Bronchial epithelial cell (primary cell): ENCODE data around the gene CLIC3. TPM values are rescaled to one million over a fixed set of nuclear protein-coding genes. Genes with fewer than 3 reads are reported as not detected.

Source experiments
- DNase-seq: peaks from one replicate; pipeline ENCODE4 v3.0.0-alpha.2; 2010; ENCODE audit warnings: low read depth
- FAIRE-seq: peaks from 2 replicates; lab custom pipeline; 2011; peaks lifted over from hg19 to GRCh38; lab: Jason Lieb, UNC
- H3K27me3 ChIP-seq: 2 replicates; pipeline ENCODE4 v1.5.1; 2011; ENCODE audit warnings: low read length; ENCODE audit not compliant: control insufficient read depth, insufficient read depth
- H3K36me3 ChIP-seq: 2 replicates; pipeline ENCODE4 v1.5.1; 2011; ENCODE audit warnings: low read length; ENCODE audit not compliant: control insufficient read depth, insufficient read depth
- H3K4me3 ChIP-seq: 2 replicates; pipeline ENCODE4 v1.5.1; 2011; ENCODE audit warnings: mild to moderate bottlenecking, low read depth, low read length, control low read depth
- total RNA-seq: library from RNA; depleted of rRNA; stranded (reverse); fragments of >200 nt; gene quantifications from 2 replicates; pipeline ENCODE4 v1.2.1, GENCODE V29; 2014
- TF ChIP-seq, protein P1 (sequence below): IDR thresholded peaks from 2 replicates; pipeline ENCODE4 v1.5.1; 2011; ENCODE audit warnings: mild to moderate bottlenecking, moderate library complexity, low read length, control low read depth, inconsistent platforms; ENCODE audit not compliant: insufficient read depth, severe bottlenecking

Gene CLIC3
- total RNA-seq, 1 donor from 2014 or later, result 2.1 TPM

DNA sequence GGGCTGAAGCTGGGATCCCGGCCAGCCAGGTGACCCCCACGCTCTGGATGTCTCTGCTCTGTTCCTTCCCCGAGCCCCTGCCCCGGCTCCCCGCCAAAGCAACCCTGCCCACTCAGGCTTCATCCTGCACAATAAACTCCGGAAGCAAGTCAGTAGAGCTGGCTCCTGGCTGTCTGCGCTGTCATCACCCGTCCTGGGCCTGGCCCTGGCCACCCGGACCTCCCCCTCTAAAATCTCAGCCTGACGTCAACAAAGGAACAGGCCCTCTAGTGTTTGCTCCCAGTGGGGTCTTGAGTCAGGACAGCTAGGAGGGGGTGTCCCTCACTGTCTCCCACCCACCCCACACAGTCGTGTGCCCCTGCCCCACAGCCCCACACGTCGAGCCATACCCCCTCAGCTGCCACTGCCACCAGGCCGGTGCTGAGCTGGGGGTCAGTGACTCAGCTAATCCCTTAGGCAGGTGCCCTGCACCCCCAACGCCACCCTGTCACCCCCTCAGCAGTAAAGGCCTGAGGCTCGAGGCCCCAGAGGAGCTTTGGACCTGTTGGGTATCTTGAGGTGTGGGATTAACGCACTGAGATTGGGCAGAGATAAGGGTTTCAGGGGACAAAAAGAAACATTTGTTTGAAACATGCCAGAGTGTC is 14.7 kb downstream of the CLIC3 start:
- no peak for FAIRE-seq
- no peak overlapping the region for H3K4me3 ChIP-seq
- DNase-seq, result no peak
- TF ChIP-seq, protein P1, sequence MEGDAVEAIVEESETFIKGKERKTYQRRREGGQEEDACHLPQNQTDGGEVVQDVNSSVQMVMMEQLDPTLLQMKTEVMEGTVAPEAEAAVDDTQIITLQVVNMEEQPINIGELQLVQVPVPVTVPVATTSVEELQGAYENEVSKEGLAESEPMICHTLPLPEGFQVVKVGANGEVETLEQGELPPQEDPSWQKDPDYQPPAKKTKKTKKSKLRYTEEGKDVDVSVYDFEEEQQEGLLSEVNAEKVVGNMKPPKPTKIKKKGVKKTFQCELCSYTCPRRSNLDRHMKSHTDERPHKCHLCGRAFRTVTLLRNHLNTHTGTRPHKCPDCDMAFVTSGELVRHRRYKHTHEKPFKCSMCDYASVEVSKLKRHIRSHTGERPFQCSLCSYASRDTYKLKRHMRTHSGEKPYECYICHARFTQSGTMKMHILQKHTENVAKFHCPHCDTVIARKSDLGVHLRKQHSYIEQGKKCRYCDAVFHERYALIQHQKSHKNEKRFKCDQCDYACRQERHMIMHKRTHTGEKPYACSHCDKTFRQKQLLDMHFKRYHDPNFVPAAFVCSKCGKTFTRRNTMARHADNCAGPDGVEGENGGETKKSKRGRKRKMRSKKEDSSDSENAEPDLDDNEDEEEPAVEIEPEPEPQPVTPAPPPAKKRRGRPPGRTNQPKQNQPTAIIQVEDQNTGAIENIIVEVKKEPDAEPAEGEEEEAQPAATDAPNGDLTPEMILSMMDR, result no peak
- H3K36me3 ChIP-seq, result no peaks in the 10 kb centered on the region
- H3K27me3 ChIP-seq, result peaks cover 10% of the 10 kb centered on the region

DNA sequence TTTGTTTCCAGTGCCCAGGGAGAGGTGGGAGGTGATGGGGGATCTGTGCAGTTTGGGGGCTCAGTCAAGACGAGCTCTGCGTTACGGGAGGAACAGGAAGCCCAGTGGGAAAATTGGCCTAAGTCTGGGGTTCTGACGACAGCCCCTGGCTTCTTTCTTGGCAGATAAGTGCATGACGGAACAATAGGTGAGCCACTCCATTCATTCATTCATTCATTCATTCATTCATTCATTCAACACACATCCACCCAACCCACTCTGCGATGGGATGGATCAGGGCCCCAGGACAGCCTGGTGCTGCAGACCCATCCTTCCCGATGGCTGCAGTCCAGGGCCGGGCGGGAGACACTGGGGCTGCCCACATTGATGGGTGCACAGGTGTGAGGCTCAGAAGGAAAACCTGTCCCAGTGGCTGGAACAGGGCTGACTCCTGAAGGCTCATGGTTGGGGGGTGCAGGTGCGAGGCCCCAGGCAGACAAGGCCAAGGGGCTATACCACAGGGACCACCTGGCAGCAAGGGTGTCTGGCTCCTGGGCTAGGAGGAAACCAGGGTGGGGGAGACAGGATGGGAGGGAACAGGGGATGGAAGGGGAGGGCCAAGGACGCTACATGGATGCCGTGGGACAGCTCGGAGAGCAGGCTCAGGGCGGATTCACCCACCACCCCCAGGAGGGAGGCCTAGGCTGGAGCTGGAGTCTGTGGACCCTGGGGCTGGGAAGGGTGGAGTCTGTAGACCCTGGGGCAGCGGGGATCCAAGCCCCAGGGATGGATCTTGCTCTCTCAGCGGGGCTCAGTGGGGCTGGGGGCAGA is 15.5 kb downstream of the CLIC3 start:
- Histone ChIP-seq H3K36me3 (no peaks in the 10 kb centered on the region), H3K27me3 (peaks cover 10% of the 10 kb centered on the region), H3K4me3 (no peak overlapping the region)
- TF ChIP-seq, protein P1, result no peak
- FAIRE-seq, result no peak
- DNase-seq, result no peak

DNA sequence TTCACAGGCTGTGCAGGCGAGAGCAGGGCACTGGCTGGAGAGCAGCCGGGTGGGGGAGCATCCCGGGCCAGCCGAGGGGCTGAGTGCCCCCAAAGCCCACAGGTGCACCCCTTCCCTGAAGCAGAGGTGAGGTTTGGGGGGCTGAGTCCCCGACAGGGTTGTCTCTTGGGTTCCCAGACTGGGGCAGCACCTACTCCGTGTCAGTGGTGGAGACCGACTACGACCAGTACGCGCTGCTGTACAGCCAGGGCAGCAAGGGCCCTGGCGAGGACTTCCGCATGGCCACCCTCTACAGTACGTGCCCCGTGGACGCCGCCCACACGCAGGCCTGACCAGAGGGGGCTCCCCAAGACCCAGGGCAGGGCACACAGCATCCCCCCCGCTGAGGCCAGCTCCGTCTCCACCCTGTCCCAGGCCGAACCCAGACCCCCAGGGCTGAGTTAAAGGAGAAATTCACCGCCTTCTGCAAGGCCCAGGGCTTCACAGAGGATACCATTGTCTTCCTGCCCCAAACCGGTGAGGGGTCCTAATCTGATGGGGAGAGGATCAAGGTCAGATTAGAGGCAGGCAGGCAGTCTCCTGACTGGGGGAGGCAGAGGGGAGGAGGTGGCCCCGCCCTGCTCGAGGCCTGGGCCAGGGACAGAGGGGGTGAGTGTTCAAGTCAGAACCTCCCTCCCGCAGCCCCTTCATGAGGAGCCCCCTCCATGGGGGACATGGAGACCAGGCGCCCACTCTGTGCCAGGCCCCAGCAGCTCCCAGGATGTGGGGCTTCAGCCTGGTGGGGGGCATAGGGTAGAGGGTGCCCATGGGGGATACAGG is 16.4 kb downstream of the CLIC3 start:
- TF ChIP-seq, protein P1, result no peak
- H3K36me3 ChIP-seq, result no peaks in the 10 kb centered on the region
- no peak overlapping the region for H3K4me3 ChIP-seq
- H3K27me3 ChIP-seq, result peaks cover 7% of the 10 kb centered on the region
- FAIRE-seq (no peak), DNase-seq (no peak)

DNA sequence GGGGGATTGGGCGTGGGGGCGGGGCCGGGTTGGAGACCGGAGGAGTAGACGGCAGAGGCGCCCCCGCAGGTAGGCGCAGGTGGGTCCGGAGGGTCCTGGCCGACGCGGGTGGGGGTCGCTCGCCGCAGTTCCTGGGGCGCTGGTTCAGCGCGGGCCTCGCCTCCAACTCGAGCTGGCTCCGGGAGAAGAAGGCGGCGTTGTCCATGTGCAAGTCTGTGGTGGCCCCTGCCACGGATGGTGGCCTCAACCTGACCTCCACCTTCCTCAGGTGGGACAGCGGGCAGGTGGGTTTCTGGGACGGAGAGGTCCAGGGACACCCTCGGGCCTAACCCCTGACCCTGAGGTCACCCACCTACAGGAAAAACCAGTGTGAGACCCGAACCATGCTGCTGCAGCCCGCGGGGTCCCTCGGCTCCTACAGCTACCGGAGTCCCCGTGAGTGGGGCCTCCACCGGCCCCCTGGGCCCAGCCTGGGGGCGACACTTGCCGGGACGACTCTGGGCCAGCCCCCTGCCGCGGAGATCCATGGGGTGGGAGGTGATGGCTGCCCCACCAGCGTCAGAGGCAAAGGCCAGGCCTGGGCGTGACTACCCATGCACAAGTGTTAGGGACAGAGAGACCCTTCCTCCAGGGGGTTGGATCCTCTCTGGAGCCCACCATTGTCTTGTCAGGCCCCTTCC is 17.4 kb downstream of the CLIC3 start:
- DNase-seq (no peak), FAIRE-seq (no peak)
- TF ChIP-seq, protein P1, result no peak
- Histone ChIP-seq H3K36me3 (no peaks in the 10 kb centered on the region), H3K4me3 (no peak overlapping the region), H3K27me3 (peaks cover 3% of the 10 kb centered on the region)

DNA sequence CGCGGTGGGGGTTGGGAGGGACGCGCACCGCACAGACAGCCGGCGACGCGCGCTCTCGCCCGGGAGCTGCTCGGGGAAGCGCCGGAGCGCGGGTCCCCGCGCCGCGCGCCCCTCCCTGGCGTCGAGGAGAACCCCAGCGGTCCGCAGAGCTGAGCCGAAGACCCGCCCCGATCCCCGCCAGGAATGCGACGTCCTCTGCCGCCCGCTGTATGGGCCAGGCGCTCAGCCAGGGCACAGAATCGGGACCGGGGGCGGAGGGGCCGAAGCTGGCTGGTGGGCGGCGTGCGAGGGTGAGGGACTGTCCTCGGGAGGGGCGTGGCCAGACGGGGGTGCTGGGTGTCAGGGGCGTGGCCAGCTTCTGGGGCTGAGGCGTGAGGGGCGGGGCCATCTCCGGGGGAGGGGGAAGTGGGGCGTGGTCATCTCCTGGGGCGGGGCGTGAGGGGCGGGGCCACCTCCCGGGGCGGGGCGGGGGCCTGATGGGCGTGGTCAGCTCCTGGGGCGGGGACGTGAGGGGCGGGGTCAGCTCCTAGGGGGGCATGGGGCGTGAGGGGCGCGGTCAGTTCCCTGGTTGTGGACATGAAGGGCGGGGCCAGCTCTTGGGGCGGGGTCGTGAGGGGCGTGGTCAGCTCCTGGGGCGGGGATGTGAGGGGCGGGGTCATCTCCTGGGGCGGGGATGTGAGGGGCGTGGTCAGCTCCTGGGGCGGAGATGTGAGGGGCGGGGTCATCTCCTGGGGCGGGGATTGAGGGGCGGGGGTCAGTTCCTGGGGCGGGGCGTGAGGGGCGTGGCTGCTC is 18.1 kb downstream of the CLIC3 start:
- no peaks in the 10 kb centered on the region for H3K27me3 ChIP-seq
- DNase-seq (peak; percentile 0), FAIRE-seq (no peak)
- no peaks in the 10 kb centered on the region for H3K36me3 ChIP-seq
- peak overlapping the region; percentile 49 for H3K4me3 ChIP-seq
- TF ChIP-seq, protein P1, result no peak
